HUES64 (cell line): ENCODE results near the gene BUB1B.
"Not testable (repeated sequence)": the region's sequence is repeated elsewhere in the genome, so short reads cannot be mapped to it uniquely, and the experiment has no call there.

Source experiments
- H3K27ac ChIP-seq: 2 replicates; pipeline ENCODE4 v1.7.0; 2013; ENCODE audit warnings: low read depth, low read length, inconsistent platforms
- H3K27me3 ChIP-seq: 2 replicates; pipeline ENCODE4 v1.6.1; 2013; ENCODE audit warnings: mild to moderate bottlenecking, low read length; ENCODE audit not compliant: insufficient read depth
- H3K36me3 ChIP-seq: 2 replicates; pipeline ENCODE4 v1.6.1; 2013; ENCODE audit warnings: mild to moderate bottlenecking, low read length; ENCODE audit not compliant: insufficient read depth
- H3K4me1 ChIP-seq: 2 replicates; pipeline ENCODE4 v1.6.1; 2013; ENCODE audit warnings: mild to moderate bottlenecking, low read length, moderate library complexity; ENCODE audit not compliant: insufficient read depth
- H3K4me3 ChIP-seq: 2 replicates; pipeline ENCODE4 v1.5.1; 2013; ENCODE audit warnings: mild to moderate bottlenecking, low read length, moderate library complexity
- H3K9ac ChIP-seq: 2 replicates; pipeline ENCODE4 v1.6.1; 2013; ENCODE audit warnings: mild to moderate bottlenecking, low read depth, low read length
- H3K9me3 ChIP-seq: 2 replicates; pipeline ENCODE4 v1.6.1; 2013; ENCODE audit warnings: low read depth, low read length; ENCODE audit not compliant: insufficient read depth
- WGBS: fragments of 150-250, 120-280 bp; methylation state at CpG from one replicate; pipeline ENCODE4 v1.1.7; 2013; ENCODE audit warnings: missing lambda C conversion rate; 5-methylcytosine and 5-hydroxymethylcytosine counted together

BUB1B gene

GRCh38 chr15:40161693-40162391 is 973 bp downstream of the BUB1B start:
- Histone ChIP-seq H3K4me3 (peak overlapping the region; percentile 71), H3K27me3 (no peaks in the 10 kb centered on the region), H3K36me3 (peaks cover 46% of the 10 kb centered on the region), H3K9ac (peak overlapping the region; percentile 91), H3K4me1 (peaks cover 23% of the 10 kb centered on the region), H3K9me3 (no peaks in the 10 kb centered on the region), H3K27ac (peak overlapping the region; percentile 76; the same call in 1 of the 2 replicates)
- WGBS = 5% methylated on average over 2 of the region's 2 CpGs

- peak overlapping the region; percentile 91; the same call in 1 of the 2 replicates for H3K9ac ChIP-seq
Observed at GRCh38 chr15:40162552-40162951, 1.7 kb downstream of the BUB1B start.

GRCh38 chr15:40163657-40164416 is 3.0 kb downstream of the BUB1B start:
- H3K36me3 ChIP-seq = peaks cover 64% of the 10 kb centered on the region
- H3K9ac ChIP-seq = no peak overlapping the region
- WGBS = 94% methylated on average over 12 of the region's 12 CpGs
- peak overlapping the region; percentile 71; the same call in 1 of the 2 replicates for H3K4me3 ChIP-seq
- no peaks in the 10 kb centered on the region for H3K27me3 ChIP-seq
- no peaks in the 10 kb centered on the region for H3K9me3 ChIP-seq
- peaks cover 10% of the 10 kb centered on the region; the same call in 1 of the 2 replicates for H3K4me1 ChIP-seq
- H3K27ac ChIP-seq = no peak overlapping the region

More at GRCh38 chr15:40162552-40162951, 1.7 kb downstream of the BUB1B start:
- Histone ChIP-seq H3K27ac (no peak overlapping the region), H3K4me1 (peaks cover 18% of the 10 kb centered on the region), H3K9me3 (no peaks in the 10 kb centered on the region), H3K4me3 (peak overlapping the region; percentile 71), H3K36me3 (peaks cover 52% of the 10 kb centered on the region), H3K27me3 (no peaks in the 10 kb centered on the region)
- WGBS = 94% methylated on average over 2 of the region's 2 CpGs

- not testable (repeated sequence) for H3K9ac ChIP-seq, H3K4me1 ChIP-seq, H3K27ac ChIP-seq, H3K27me3 ChIP-seq, H3K9me3 ChIP-seq, H3K4me3 ChIP-seq
- H3K36me3 ChIP-seq = peaks cover 96% of the 10 kb centered on the region
- 98% methylated on average over 10 of the region's 10 CpGs for WGBS
Observed at GRCh38 chr15:40167374-40167773, 6.5 kb downstream of the BUB1B start.

- Histone ChIP-seq H3K27ac (no peak overlapping the region), H3K36me3 (peaks cover 96% of the 10 kb centered on the region), H3K4me3 (no peak overlapping the region), H3K4me1 (no peaks in the 10 kb centered on the region), H3K27me3 (no peaks in the 10 kb centered on the region), H3K9me3 (no peaks in the 10 kb centered on the region), H3K9ac (no peak overlapping the region)
- 95% methylated on average over 2 of the region's 3 CpGs for WGBS
Observed at GRCh38 chr15:40175160-40175559, 14.3 kb downstream of the BUB1B start.

- no peaks in the 10 kb centered on the region for H3K27me3 ChIP-seq
- no peaks in the 10 kb centered on the region for H3K4me1 ChIP-seq
- H3K9ac ChIP-seq = no peak overlapping the region
- no peak overlapping the region for H3K4me3 ChIP-seq
- no peaks in the 10 kb centered on the region for H3K9me3 ChIP-seq
- 100% methylated on average over 1 of the region's 1 CpG for WGBS
- H3K36me3 ChIP-seq = peaks cover 90% of the 10 kb centered on the region
- H3K27ac ChIP-seq = no peak overlapping the region
Observed at GRCh38 chr15:40182358-40183029, 21.6 kb downstream of the BUB1B start.

GRCh38 chr15:40183636-40184463 is 23.0 kb downstream of the BUB1B start:
- Histone ChIP-seq H3K27me3 (no peaks in the 10 kb centered on the region), H3K4me3 (no peak overlapping the region), H3K4me1 (no peaks in the 10 kb centered on the region), H3K36me3 (peaks cover 90% of the 10 kb centered on the region), H3K27ac (no peak overlapping the region), H3K9ac (no peak overlapping the region), H3K9me3 (no peaks in the 10 kb centered on the region)
- WGBS = 93% methylated on average over 9 of the region's 9 CpGs

- no peaks in the 10 kb centered on the region for H3K4me1 ChIP-seq
- no peaks in the 10 kb centered on the region for H3K9me3 ChIP-seq
- H3K9ac ChIP-seq = no peak overlapping the region
- no peaks in the 10 kb centered on the region for H3K27me3 ChIP-seq
- WGBS = 96% methylated on average over 6 of the region's 6 CpGs
- no peak overlapping the region for H3K27ac ChIP-seq
- no peak overlapping the region for H3K4me3 ChIP-seq
- H3K36me3 ChIP-seq = peaks cover 96% of the 10 kb centered on the region
Observed at GRCh38 chr15:40190591-40190990, 29.7 kb downstream of the BUB1B start.

- Histone ChIP-seq H3K27ac (no peak overlapping the region), H3K4me1 (no peaks in the 10 kb centered on the region), H3K9ac (no peak overlapping the region), H3K36me3 (peaks cover 97% of the 10 kb centered on the region), H3K9me3 (no peaks in the 10 kb centered on the region), H3K4me3 (no peak overlapping the region), H3K27me3 (no peaks in the 10 kb centered on the region)
- WGBS = 100% methylated on average over 1 of the region's 1 CpG
Observed at GRCh38 chr15:40192942-40193341, 32.1 kb downstream of the BUB1B start.

GRCh38 chr15:40197434-40197833 is 36.6 kb downstream of the BUB1B start:
- Histone ChIP-seq H3K9ac (no peak overlapping the region), H3K9me3 (no peaks in the 10 kb centered on the region), H3K36me3 (peaks cover 96% of the 10 kb centered on the region), H3K27me3 (no peaks in the 10 kb centered on the region), H3K4me1 (no peaks in the 10 kb centered on the region), H3K27ac (no peak overlapping the region), H3K4me3 (no peak overlapping the region)
- no CpG with 5 or more reads among the region's 1 CpG for WGBS
